ENCODE results near the gene CATSPER1.

- no peak for TF ChIP-seq POLR2AphosphoS5 (IDR thresholded peaks at IDR 0.05; ENCODE audit: low read depth, low read length)
- TF ChIP-seq CTCF (IDR thresholded peaks at IDR 0.05): no peak
Measured at GRCh38 chr11:66015454-66015881, 10.8 kb downstream of the CATSPER1 start.

All from Panc1 (cell line).